HG03175 (cell line): ENCODE data around the gene SETD2.

Experiments
- ATAC-seq: cut with Tn5 transposase; IDR thresholded peaks from one replicate; pipeline ENCODE4 v1.9.1; 2021; ENCODE audit warnings: mild to moderate bottlenecking, moderate library complexity; ENCODE audit not compliant: unreplicated experiment

SETD2 gene

GRCh38 chr3:46968783-46969428 is 195.0 kb downstream of the SETD2 start:
- ATAC-seq: no peak

- no peak for ATAC-seq
Observed at GRCh38 chr3:46966811-46967210, 197.1 kb downstream of the SETD2 start.
